ENCODE results near the gene SERP2.

- TF ChIP-seq POLR2A (IDR thresholded peaks at IDR 0.05; ENCODE audit: borderline replicate concordance, extremely low read depth, insufficient read depth, insufficient read length) (no peak), CTCF (IDR thresholded peaks at IDR 0.05 in 2 of 3, conservative IDR thresholded peaks at IDR 0.05 in 1 of 3; ENCODE audit: borderline replicate concordance in 1 of 3, insufficient read depth in 1 of 3, low read depth in 2 of 3, low read length in 2 of 3) (peak in 2 of 3 experiments; percentile 6 to 58; a peak in 2 of 6 replicates), JUND (IDR thresholded peaks at IDR 0.05) (no peak), SIN3A (IDR thresholded peaks at IDR 0.05; ENCODE audit: low read depth) (no peak), EZH2 (IDR thresholded peaks at IDR 0.05) (no peak), POLR2AphosphoS5 (IDR thresholded peaks at IDR 0.05; ENCODE audit: low read depth, low read length) (no peak), ZNF274 (IDR thresholded peaks at IDR 0.05; ENCODE audit: low read depth, low read length) (no peak), YY1 (IDR thresholded peaks at IDR 0.05; ENCODE audit: extremely low read depth, insufficient replicate concordance, low read depth, low read length) (no peak), EZH2phosphoT487 (IDR thresholded peaks at IDR 0.05; ENCODE audit: borderline replicate concordance) (no peak), TCF7L2 (IDR thresholded peaks at IDR 0.05; ENCODE audit: borderline replicate concordance, extremely low read depth, insufficient read depth, insufficient read length) (no peak), ATF3 (IDR thresholded peaks at IDR 0.05) (no peak), REST (IDR thresholded peaks at IDR 0.05; ENCODE audit: low read depth) (no peak), EGR1 (IDR thresholded peaks at IDR 0.05; ENCODE audit: low read depth) (no peak)
These were observed 64.0 kb downstream of the SERP2 start for GRCh38 chr13:44437356-44438233.

Data from HCT116 (cell line).